WTC11 (cell line): ENCODE data around the gene LINC00305.

ENCODE experiments used
- AFF4 ChIP-seq: sonication (generic); formaldehyde crosslinking; IDR thresholded peaks from 2 replicates; pipeline ENCODE4 v1.8.1; 2023; ENCODE audit warnings: mild to moderate bottlenecking, missing genetic modification reagents, borderline replicate concordance
- ATF2 ChIP-seq: sonication (generic); formaldehyde crosslinking; IDR thresholded peaks from 2 replicates; pipeline ENCODE4 v1.8.1; 2022; ENCODE audit warnings: low read depth, missing genetic modification reagents, borderline replicate concordance
- JUN ChIP-seq: sonication (generic); formaldehyde crosslinking; IDR thresholded peaks from 2 replicates; pipeline ENCODE4 v1.8.0; 2023; ENCODE audit warnings: mild to moderate bottlenecking, missing genetic modification reagents
- TEAD4 ChIP-seq: sonication (generic); formaldehyde crosslinking; IDR thresholded peaks from 2 replicates; pipeline ENCODE4 v1.8.0; 2022; ENCODE audit warnings: mild to moderate bottlenecking, missing genetic modification reagents
- ZNF317 ChIP-seq: sonication (generic); formaldehyde crosslinking; IDR thresholded peaks from 2 replicates; pipeline ENCODE4 v1.8.1; 2023; ENCODE audit warnings: low read depth, mild to moderate bottlenecking, moderate library complexity, missing genetic modification reagents, borderline replicate concordance
- ZNF425 ChIP-seq: fragments of 250-450 bp; sonication (Bioruptor Pico); conservative IDR thresholded peaks from 2 replicates; pipeline ENCODE4 v1.9.0; 2021; ENCODE audit warnings: mild to moderate bottlenecking
- TF ChIP-seq, protein P1 (sequence below): fragments of 200-600 bp; IDR thresholded peaks from 2 replicates; pipeline ENCODE4 v1.8.0; 2022; ENCODE audit warnings: antibody characterized with exemption
- TF ChIP-seq, protein P2 (sequence below): sonication (generic); formaldehyde crosslinking; IDR thresholded peaks from 2 replicates; pipeline ENCODE4 v1.8.1; 2023; ENCODE audit warnings: mild to moderate bottlenecking, missing genetic modification reagents
- TF ChIP-seq, protein P3 (sequence below): sonication (generic); formaldehyde crosslinking; IDR thresholded peaks from 2 replicates; pipeline ENCODE4 v1.8.1; 2023; ENCODE audit warnings: mild to moderate bottlenecking, missing genetic modification reagents, moderate library complexity
- TF ChIP-seq, protein P4 (sequence below): sonication (generic); formaldehyde crosslinking; IDR thresholded peaks from 2 replicates; pipeline ENCODE4 v1.8.0; 2022; ENCODE audit warnings: mild to moderate bottlenecking, missing genetic modification reagents

GRCh38 chr18:64100116-64100922 is 48.6 kb downstream of the LINC00305 start:
- TF ChIP-seq TEAD4 (CRISPR knock-in tag) (no peak), ZNF317 (CRISPR knock-in tag) (no peak), JUN (CRISPR knock-in tag) (no peak), ZNF425 (CRISPR knock-in tag) (no peak), ATF2 (no peak), AFF4 (CRISPR knock-in tag) (no peak)
- TF ChIP-seq, protein P1, sequence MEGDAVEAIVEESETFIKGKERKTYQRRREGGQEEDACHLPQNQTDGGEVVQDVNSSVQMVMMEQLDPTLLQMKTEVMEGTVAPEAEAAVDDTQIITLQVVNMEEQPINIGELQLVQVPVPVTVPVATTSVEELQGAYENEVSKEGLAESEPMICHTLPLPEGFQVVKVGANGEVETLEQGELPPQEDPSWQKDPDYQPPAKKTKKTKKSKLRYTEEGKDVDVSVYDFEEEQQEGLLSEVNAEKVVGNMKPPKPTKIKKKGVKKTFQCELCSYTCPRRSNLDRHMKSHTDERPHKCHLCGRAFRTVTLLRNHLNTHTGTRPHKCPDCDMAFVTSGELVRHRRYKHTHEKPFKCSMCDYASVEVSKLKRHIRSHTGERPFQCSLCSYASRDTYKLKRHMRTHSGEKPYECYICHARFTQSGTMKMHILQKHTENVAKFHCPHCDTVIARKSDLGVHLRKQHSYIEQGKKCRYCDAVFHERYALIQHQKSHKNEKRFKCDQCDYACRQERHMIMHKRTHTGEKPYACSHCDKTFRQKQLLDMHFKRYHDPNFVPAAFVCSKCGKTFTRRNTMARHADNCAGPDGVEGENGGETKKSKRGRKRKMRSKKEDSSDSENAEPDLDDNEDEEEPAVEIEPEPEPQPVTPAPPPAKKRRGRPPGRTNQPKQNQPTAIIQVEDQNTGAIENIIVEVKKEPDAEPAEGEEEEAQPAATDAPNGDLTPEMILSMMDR = no peak
- TF ChIP-seq, protein P2, sequence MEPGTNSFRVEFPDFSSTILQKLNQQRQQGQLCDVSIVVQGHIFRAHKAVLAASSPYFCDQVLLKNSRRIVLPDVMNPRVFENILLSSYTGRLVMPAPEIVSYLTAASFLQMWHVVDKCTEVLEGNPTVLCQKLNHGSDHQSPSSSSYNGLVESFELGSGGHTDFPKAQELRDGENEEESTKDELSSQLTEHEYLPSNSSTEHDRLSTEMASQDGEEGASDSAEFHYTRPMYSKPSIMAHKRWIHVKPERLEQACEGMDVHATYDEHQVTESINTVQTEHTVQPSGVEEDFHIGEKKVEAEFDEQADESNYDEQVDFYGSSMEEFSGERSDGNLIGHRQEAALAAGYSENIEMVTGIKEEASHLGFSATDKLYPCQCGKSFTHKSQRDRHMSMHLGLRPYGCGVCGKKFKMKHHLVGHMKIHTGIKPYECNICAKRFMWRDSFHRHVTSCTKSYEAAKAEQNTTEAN = no peak
- TF ChIP-seq, protein P3, sequence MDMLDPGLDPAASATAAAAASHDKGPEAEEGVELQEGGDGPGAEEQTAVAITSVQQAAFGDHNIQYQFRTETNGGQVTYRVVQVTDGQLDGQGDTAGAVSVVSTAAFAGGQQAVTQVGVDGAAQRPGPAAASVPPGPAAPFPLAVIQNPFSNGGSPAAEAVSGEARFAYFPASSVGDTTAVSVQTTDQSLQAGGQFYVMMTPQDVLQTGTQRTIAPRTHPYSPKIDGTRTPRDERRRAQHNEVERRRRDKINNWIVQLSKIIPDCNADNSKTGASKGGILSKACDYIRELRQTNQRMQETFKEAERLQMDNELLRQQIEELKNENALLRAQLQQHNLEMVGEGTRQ (CRISPR knock-in tag) = no peak
- TF ChIP-seq, protein P4, sequence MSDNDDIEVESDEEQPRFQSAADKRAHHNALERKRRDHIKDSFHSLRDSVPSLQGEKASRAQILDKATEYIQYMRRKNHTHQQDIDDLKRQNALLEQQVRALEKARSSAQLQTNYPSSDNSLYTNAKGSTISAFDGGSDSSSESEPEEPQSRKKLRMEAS (CRISPR knock-in tag) = no peak
